SU-DHL-6 (cell line): ENCODE results near the gene PDZD2.

Source experiments
- H2AFZ ChIP-seq: fragments of 200-600 bp; sonication (generic); 2 replicates; pipeline ENCODE4 v1.6.1; 2014; ENCODE audit warnings: low read depth, mild to moderate bottlenecking, moderate library complexity, mixed read lengths, antibody characterized with exemption, low read length; ENCODE audit not compliant: severe bottlenecking
- H3F3A ChIP-seq: fragments of 200-600 bp; shearing (Covaris generic); 2 replicates; pipeline ENCODE4 v1.6.0; 2016; ENCODE audit warnings: antibody characterized with exemption, mild to moderate bottlenecking; ENCODE audit not compliant: insufficient read depth
- H3K27ac ChIP-seq: fragments of 200-600 bp; sonication (generic); 2 replicates; pipeline ENCODE4 v1.5.1; 2016; ENCODE audit warnings: low read depth, mild to moderate bottlenecking, low read length, moderate library complexity, mixed read lengths
- H3K27me3 ChIP-seq: fragments of 200-600 bp; sonication (generic), shearing (Covaris generic); 2 replicates; pipeline ENCODE4 v1.6.0; 2014; ENCODE audit warnings: mild to moderate bottlenecking, low read length
- H3K36me3 ChIP-seq: fragments of 200-600 bp; sonication (generic); 2 replicates; pipeline ENCODE4 v1.6.1; 2014; ENCODE audit warnings: mild to moderate bottlenecking, low read length, mixed read lengths
- H3K4me2 ChIP-seq: fragments of 300-600, 200-600 bp; shearing (Covaris generic), sonication (generic); 2 replicates; pipeline ENCODE4 v1.6.0; 2014; ENCODE audit warnings: low read length, low read depth, mild to moderate bottlenecking; ENCODE audit not compliant: poor library complexity, severe bottlenecking
- H3K4me3 ChIP-seq: fragments of 200-600 bp; sonication (generic); 2 replicates; pipeline ENCODE4 v1.5.1; 2014; ENCODE audit warnings: antibody characterized with exemption, low read length, mild to moderate bottlenecking, mixed read lengths; ENCODE audit not compliant: insufficient read depth, poor library complexity, severe bottlenecking
- H3K79me2 ChIP-seq: fragments of 200-600 bp; sonication (generic); 2 replicates; pipeline ENCODE4 v1.6.1; 2014; ENCODE audit warnings: mild to moderate bottlenecking, low read length, moderate library complexity; ENCODE audit not compliant: insufficient read depth
- H3K9ac ChIP-seq: fragments of 200-600 bp; sonication (generic); 2 replicates; pipeline ENCODE4 v1.7.0; 2014; ENCODE audit warnings: mild to moderate bottlenecking, low read length
- H3K9me2 ChIP-seq: fragments of 200-600 bp; sonication (generic); replicated peaks from 2 replicates; pipeline ENCODE4 v1.6.1; 2014; ENCODE audit warnings: low read length; ENCODE audit not compliant: insufficient read depth
- H3K9me3 ChIP-seq: fragments of 200-600 bp; sonication (generic); 2 replicates; pipeline ENCODE4 v1.6.1; 2014; ENCODE audit warnings: low read length, mixed read lengths; ENCODE audit not compliant: insufficient read depth
- H4K20me1 ChIP-seq: fragments of 200-600 bp; sonication (generic); 2 replicates; pipeline ENCODE4 v1.6.1; 2014; ENCODE audit warnings: low read depth, mild to moderate bottlenecking, antibody characterized with exemption, low read length, moderate library complexity, mixed read lengths
- CTCF ChIP-seq: fragments of 200-600 bp; sonication (generic); IDR thresholded peaks from one replicate; pipeline ENCODE4 v1.5.1; 2017; ENCODE audit warnings: antibody characterized with exemption, mild to moderate bottlenecking, low read length, moderate library complexity; ENCODE audit not compliant: insufficient read depth, poor library complexity, severe bottlenecking
- EZH2phosphoT487 ChIP-seq: fragments of 200-600 bp; sonication (generic), shearing (Covaris generic); conservative IDR thresholded peaks from 2 replicates; pipeline ENCODE4 v1.6.1; 2018; ENCODE audit warnings: mild to moderate bottlenecking, antibody characterized with exemption, low read length, moderate library complexity, mixed read lengths

The PDZD2 gene

GRCh38 chr5:31733371-31733770, 94.4 kb downstream of the PDZD2 start:
- H4K20me1 ChIP-seq: no peaks in the 10 kb centered on the region
- H3K9ac ChIP-seq: no peak overlapping the region
- H3K9me2 ChIP-seq: no peaks in the 10 kb centered on the region
- no peaks in the 10 kb centered on the region for H3F3A ChIP-seq
- no peak overlapping the region for H3K4me2 ChIP-seq
- no peaks in the 10 kb centered on the region for H3K9me3 ChIP-seq
- no peak overlapping the region for H3K4me3 ChIP-seq
- H3K79me2 ChIP-seq: no peaks in the 10 kb centered on the region
- H3K36me3 ChIP-seq: no peaks in the 10 kb centered on the region
- H3K27me3 ChIP-seq: no peaks in the 10 kb centered on the region; the same call in 1 of the 2 replicates
- no peak overlapping the region for H3K27ac ChIP-seq
- no peak for TF ChIP-seq CTCF
- TF ChIP-seq EZH2phosphoT487: no peak
- H2AFZ ChIP-seq: no peak overlapping the region

DNA sequence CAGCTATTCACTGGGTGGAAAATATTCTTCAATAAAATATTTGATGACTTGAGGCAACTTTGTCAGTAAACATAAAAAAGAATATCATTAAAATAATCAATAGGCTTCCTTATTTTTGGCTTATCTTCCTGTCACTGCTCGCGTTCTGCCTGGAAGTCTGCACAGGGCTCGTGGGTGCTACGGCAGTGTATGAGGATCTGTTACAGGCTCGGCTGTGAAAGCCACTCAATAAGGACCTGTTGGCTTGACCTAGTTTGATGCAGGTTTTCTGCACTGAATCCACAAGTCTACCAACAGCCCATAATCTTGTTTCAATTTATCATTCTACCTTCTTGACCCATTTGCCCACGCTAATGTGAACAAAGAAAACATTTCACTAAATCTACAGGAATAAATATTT, 97.2 kb downstream of the PDZD2 start:
- Histone ChIP-seq H3K9me2 (no peaks in the 10 kb centered on the region), H3F3A (no peaks in the 10 kb centered on the region), H3K36me3 (no peaks in the 10 kb centered on the region), H3K79me2 (no peaks in the 10 kb centered on the region), H3K27ac (no peak overlapping the region), H3K4me3 (no peak overlapping the region), H3K9ac (no peak overlapping the region), H3K9me3 (no peaks in the 10 kb centered on the region), H4K20me1 (no peaks in the 10 kb centered on the region), H3K27me3 (no peaks in the 10 kb centered on the region; the same call in 1 of the 2 replicates), H3K4me2 (no peak overlapping the region), H2AFZ (no peak overlapping the region)
- TF ChIP-seq EZH2phosphoT487 (no peak), CTCF (no peak)

GRCh38 chr5:31738199-31738598, 99.3 kb downstream of the PDZD2 start:
- Histone ChIP-seq H2AFZ (no peak overlapping the region), H3K9ac (no peak overlapping the region), H3K9me3 (no peaks in the 10 kb centered on the region), H3K27ac (no peak overlapping the region), H3K9me2 (no peaks in the 10 kb centered on the region), H3K4me3 (no peak overlapping the region), H4K20me1 (no peaks in the 10 kb centered on the region), H3K36me3 (no peaks in the 10 kb centered on the region), H3K79me2 (no peaks in the 10 kb centered on the region), H3K4me2 (no peak overlapping the region), H3K27me3 (no peaks in the 10 kb centered on the region), H3F3A (no peaks in the 10 kb centered on the region)
- no peak for TF ChIP-seq CTCF
- no peak for TF ChIP-seq EZH2phosphoT487

- Histone ChIP-seq H2AFZ (no peak overlapping the region), H3K27ac (no peak overlapping the region), H3K27me3 (no peaks in the 10 kb centered on the region), H3K79me2 (no peaks in the 10 kb centered on the region), H3K9me2 (no peaks in the 10 kb centered on the region), H3K4me3 (no peak overlapping the region), H3K9ac (no peak overlapping the region), H3K36me3 (no peaks in the 10 kb centered on the region), H3F3A (no peaks in the 10 kb centered on the region), H3K4me2 (no peak overlapping the region), H4K20me1 (no peaks in the 10 kb centered on the region), H3K9me3 (no peaks in the 10 kb centered on the region)
- TF ChIP-seq EZH2phosphoT487 (no peak), CTCF (no peak)
Measured at GRCh38 chr5:31741496-31741895, 102.6 kb downstream of the PDZD2 start.
